Thymus (tissue), 11 donors: ENCODE results near the gene TLR5. TPM values are rescaled to one million over a fixed set of nuclear protein-coding genes. Genes with fewer than 3 reads are reported as not detected.

ENCODE experiments used
- DNase-seq, 9 donors: peaks; one replicate each; pipeline ENCODE4 v3.0.0-alpha.2; 2013; ENCODE audit warnings: low spot score in 9 of 9, low read depth in 6 of 9, missing footprints in 1 of 9
- H3K27ac ChIP-seq, 2 donors: one replicate each; pipeline ENCODE4 v1.5.1; 2013; ENCODE audit warnings: control low read depth in 1 of 2, low read depth in 1 of 2, low read length in 1 of 2, mild to moderate bottlenecking in 1 of 2, moderate library complexity in 1 of 2
- H3K27me3 ChIP-seq, 2 donors: one replicate each; pipeline ENCODE4 v1.5.1; 2013; ENCODE audit warnings: low read length in 1 of 2; ENCODE audit not compliant: control insufficient read depth in 2 of 2, insufficient read depth in 1 of 2
- H3K36me3 ChIP-seq, 2 donors: one replicate each; pipeline ENCODE4 v1.5.1; 2013; ENCODE audit warnings: low read length in 1 of 2, mild to moderate bottlenecking in 1 of 2, moderate library complexity in 1 of 2; ENCODE audit not compliant: control insufficient read depth in 2 of 2, insufficient read depth in 2 of 2
- H3K4me1 ChIP-seq, 2 donors: one replicate each; pipeline ENCODE4 v1.5.1; 2013; ENCODE audit warnings: low read length in 2 of 2; ENCODE audit not compliant: control insufficient read depth in 2 of 2, insufficient read depth in 2 of 2
- H3K4me3 ChIP-seq, 2 donors: one replicate each; pipeline ENCODE4 v1.5.1; 2013; ENCODE audit warnings: low read length in 2 of 2, control low read depth in 1 of 2, mild to moderate bottlenecking in 1 of 2
- H3K9me3 ChIP-seq, 2 donors: one replicate each; pipeline ENCODE4 v1.5.1; 2013; ENCODE audit warnings: low read length in 1 of 2, mild to moderate bottlenecking in 1 of 2; ENCODE audit not compliant: control insufficient read depth in 2 of 2, insufficient read depth in 1 of 2
- WGBS: extraction: QIAGEN DNeasy Blood & Tissue Kit; methylation state at CpG from one replicate; pipeline ENCODE4 v1.1.7; 2013; 5-methylcytosine and 5-hydroxymethylcytosine counted together
- polyA plus RNA-seq: library from polyadenylated mRNA; stranded (reverse); fragments of 200-250 nt; gene quantifications from one replicate; pipeline ENCODE4 v1.2.3, GENCODE V29; 2013
- total RNA-seq: library from RNA; stranded (reverse); fragments of 120-200 nt; gene quantifications from one replicate; pipeline ENCODE4 v1.2.4, GENCODE V29; 2013
- donor health status: healthy.

TLR5 gene
- total and polyA plus RNA-seq, 2 donors, result 3.4 to 3.5 TPM

GRCh38 chr1:223142269-223142668 is 779 bp downstream of the TLR5 start:
- DNase-seq, result no peak
- Histone ChIP-seq H3K36me3 (no peaks in the 10 kb centered on the region), H3K9me3 (peaks cover 0 to 1% of the 10 kb centered on the region in 2 donors), H3K4me3 (no peak overlapping the region), H3K27me3 (no peaks in the 10 kb centered on the region), H3K27ac (peak overlapping the region in 1 of 2 donors; percentile 21), H3K4me1 (peaks cover 10 to 32% of the 10 kb centered on the region in 2 donors)
- 92% methylated on average over 11 of the region's 11 CpGs for WGBS

DNA sequence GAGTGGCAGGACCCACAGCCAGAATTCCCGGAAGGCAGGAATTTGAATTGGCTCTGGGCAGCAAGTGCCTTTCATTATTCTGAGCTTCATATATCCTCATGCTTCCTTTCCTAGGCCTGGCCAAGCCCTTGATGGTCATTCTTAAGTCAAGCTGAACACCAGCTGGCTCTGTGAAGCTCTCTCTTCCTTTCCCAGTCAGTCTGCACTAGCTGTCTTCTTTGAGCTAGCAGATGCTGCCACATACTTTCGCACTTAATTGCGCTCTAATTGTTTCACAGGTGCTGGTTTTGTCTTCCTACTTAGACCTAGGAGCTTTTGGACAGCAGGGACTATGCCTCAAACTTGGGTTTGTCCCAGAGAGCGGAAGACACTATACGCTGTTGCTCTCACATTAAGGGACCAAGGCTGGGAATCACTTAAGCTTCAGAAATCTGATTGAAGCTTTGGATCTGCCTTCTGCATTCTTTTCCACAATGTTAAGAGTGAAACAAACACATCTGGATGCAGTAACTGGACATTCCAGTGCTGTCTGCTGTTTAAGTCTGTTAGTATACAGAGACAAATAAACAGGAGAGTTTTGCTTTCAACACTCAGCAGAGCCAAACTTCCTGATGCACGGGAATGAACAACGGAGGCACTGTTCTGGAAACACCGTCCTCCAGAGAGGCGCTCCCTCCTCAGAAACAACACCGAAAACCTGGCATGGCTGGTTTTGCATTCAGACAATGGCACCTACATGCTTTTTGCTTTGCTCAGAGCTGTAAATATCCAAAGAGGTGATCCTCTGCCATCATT is 2.2 kb downstream of the TLR5 start:
- Histone ChIP-seq H3K4me3 (no peak overlapping the region), H3K4me1 (peaks cover 10 to 34% of the 10 kb centered on the region in 2 donors), H3K27ac (peak overlapping the region in 1 of 2 donors; percentile 15), H3K36me3 (no peaks in the 10 kb centered on the region), H3K9me3 (no peaks in the 10 kb centered on the region), H3K27me3 (peaks cover 0 to 4% of the 10 kb centered on the region in 2 donors)
- DNase-seq, result no peak
- WGBS, result 90% methylated on average over 10 of the region's 10 CpGs

DNA sequence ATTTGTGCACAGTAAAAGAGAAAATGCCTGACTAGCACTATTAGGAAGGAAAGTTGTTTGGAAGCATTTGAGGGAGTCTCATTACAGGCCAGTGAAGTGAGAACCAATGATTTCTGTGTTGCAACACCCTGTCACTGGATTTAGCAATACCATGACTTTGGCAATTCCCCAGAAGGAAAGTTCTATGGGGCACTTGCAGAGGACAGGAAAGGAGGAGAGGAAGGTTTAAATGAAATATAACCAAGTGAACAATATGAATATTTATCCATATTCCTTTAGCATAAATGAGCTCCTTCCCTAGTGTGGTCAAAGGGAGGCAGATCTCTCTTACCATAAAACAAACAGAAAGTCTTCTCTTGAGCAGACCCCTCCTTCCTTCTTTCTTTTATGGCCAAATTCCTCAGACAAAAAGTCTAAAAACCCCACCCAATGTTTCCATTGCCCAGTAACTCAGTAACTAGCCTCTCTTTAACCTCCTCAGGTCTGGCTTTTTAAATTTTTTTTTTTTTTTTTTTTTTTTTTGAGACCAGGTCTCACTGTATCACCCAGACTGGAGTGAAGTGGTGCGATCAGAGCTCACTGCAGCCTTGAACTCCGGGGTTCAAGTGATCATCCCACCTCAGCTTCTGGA is 5.5 kb downstream of the TLR5 start:
- no peaks in the 10 kb centered on the region for H3K9me3 ChIP-seq
- peaks cover 0 to 24% of the 10 kb centered on the region in 2 donors for H3K4me1 ChIP-seq
- WGBS, result 97% methylated on average over 2 of the region's 2 CpGs
- no peak for DNase-seq
- H3K27me3 ChIP-seq, result peaks cover 8 to 32% of the 10 kb centered on the region in 2 donors
- no peak overlapping the region for H3K27ac ChIP-seq
- no peaks in the 10 kb centered on the region for H3K36me3 ChIP-seq
- no peak overlapping the region for H3K4me3 ChIP-seq

- peak overlapping the region in 1 of 2 donors; percentile 10 for H3K27ac ChIP-seq
- no peak for DNase-seq
- H3K4me1 ChIP-seq, result peaks cover 0 to 16% of the 10 kb centered on the region in 2 donors
Measured at GRCh38 chr1:223136086-223136485, 7.0 kb downstream of the TLR5 start.

DNA sequence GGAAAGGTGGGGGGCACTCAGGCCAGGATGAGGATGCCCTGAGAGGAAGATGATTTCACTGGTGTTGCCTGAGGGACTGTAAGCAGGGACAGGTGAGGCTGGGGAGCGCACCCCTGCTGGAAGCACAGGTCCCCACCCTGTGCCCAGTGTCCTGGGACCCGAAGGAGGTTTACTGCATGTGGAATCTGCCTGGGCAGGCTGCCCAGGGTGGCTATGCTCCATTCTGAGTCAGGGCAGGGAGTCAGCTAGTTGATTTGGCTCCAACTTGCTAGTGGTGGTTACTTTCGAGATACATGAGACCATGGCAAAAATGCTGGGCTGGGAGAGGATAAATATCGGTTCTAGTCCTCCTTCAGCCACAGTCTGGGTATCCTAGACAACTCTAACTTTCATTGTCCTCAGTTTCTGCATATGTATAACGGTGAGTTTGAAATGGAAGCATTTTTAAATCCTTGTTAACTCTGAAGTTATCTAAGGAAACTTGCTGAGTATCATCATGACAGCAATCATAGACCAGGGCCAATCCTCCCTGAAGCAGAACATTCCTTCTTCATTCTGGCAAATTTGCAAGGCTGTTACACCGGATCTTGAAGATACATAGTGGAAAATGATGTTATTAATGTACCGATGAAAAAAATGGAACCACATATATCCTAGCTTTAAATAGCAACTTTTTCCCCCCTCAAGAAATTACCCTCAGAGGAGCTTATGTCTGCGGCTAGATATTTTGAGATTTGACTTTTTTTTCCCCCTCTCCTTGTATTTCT is 7.7 kb downstream of the TLR5 start:
- Histone ChIP-seq H3K9me3 (no peaks in the 10 kb centered on the region), H3K27me3 (peaks cover 8 to 33% of the 10 kb centered on the region in 2 donors), H3K27ac (peak overlapping the region; percentile 10 to 49), H3K4me3 (no peak overlapping the region), H3K4me1 (peaks cover 0 to 16% of the 10 kb centered on the region in 2 donors), H3K36me3 (no peaks in the 10 kb centered on the region)
- WGBS, result 89% methylated on average over 8 of the region's 8 CpGs
- no peak for DNase-seq

More at GRCh38 chr1:223136086-223136485, 7.0 kb downstream of the TLR5 start:
- no peaks in the 10 kb centered on the region for H3K36me3 ChIP-seq
- peaks cover 8 to 32% of the 10 kb centered on the region in 2 donors for H3K27me3 ChIP-seq
- 51% methylated on average over 2 of the region's 2 CpGs for WGBS
- H3K9me3 ChIP-seq, result no peaks in the 10 kb centered on the region
- H3K4me3 ChIP-seq, result no peak overlapping the region

DNA sequence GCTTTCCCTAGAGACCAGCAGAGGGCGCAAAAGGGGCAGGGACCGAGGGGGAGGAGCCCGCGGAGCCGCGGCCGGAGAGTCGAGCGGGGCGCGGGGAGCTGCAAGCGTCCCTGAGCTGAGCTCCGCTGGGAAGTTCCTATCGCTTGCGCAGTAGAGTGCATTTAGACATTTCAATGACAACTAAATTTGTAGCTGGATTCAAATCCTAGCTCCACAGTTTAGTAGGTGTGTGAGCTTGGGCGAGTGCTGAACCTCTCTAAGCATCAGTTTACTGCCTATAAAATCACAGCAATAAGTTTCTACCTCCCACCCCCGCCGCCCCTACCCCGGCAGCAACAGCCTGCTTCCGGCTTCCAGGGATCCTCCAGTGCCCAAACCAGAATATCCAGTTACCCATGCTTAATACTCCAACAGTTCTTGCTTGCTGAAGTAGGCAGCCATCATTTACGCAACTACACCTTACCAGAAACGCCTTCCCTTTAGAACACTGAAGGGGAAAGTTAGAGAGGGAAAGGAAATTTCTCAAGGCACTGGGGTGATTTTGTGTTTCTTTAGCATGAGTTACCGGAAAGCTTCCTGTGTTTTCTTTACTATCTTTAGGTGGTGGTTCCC is 9.1 kb downstream of the TLR5 start:
- peaks cover 8 to 46% of the 10 kb centered on the region in 2 donors for H3K27me3 ChIP-seq
- no peaks in the 10 kb centered on the region for H3K36me3 ChIP-seq
- peak; percentile 53 to 85 (median 70) for DNase-seq
- H3K9me3 ChIP-seq, result peaks cover 0 to 6% of the 10 kb centered on the region in 2 donors
- peak overlapping the region in 1 of 2 donors; percentile 16 for H3K4me3 ChIP-seq
- H3K4me1 ChIP-seq, result peaks cover 0 to 23% of the 10 kb centered on the region in 2 donors
- 5% methylated on average over 23 of the region's 23 CpGs for WGBS
- peak overlapping the region in 1 of 2 donors; percentile 37 for H3K27ac ChIP-seq

- no peaks in the 10 kb centered on the region for H3K36me3 ChIP-seq
- H3K27ac ChIP-seq, result no peak overlapping the region
- 43% methylated on average over 15 of the region's 15 CpGs for WGBS
- peaks cover 0 to 24% of the 10 kb centered on the region in 2 donors for H3K4me1 ChIP-seq
- peaks cover 0 to 8% of the 10 kb centered on the region in 2 donors for H3K9me3 ChIP-seq
- H3K4me3 ChIP-seq, result no peak overlapping the region
- no peak for DNase-seq
- peaks cover 8 to 48% of the 10 kb centered on the region in 2 donors for H3K27me3 ChIP-seq
Measured at GRCh38 chr1:223133306-223133823, 9.7 kb downstream of the TLR5 start.

- WGBS, result 25% methylated on average over 37 of the region's 37 CpGs
- H3K4me3 ChIP-seq, result no peak overlapping the region
- H3K27ac ChIP-seq, result no peak overlapping the region
- peaks cover 5 to 32% of the 10 kb centered on the region in 2 donors for H3K27me3 ChIP-seq
- no peaks in the 10 kb centered on the region for H3K36me3 ChIP-seq
- peaks cover 0 to 8% of the 10 kb centered on the region in 2 donors for H3K9me3 ChIP-seq
- DNase-seq, result peak in 3 of 9 donors; percentile 53 to 66 (median 61)
- H3K4me1 ChIP-seq, result peaks cover 0 to 19% of the 10 kb centered on the region in 2 donors
Measured at GRCh38 chr1:223129229-223129901, 13.7 kb downstream of the TLR5 start.
